Left kidney (tissue), 8 donors: ENCODE measurements around the gene PLPP7. TPM values are rescaled to one million over a fixed set of nuclear protein-coding genes. Genes with fewer than 3 reads are reported as not detected.
A peak's percentile ranks its signal among the peaks of the same experiment; 100 is the strongest.
"Not testable (repeated sequence)": the region's sequence is repeated elsewhere in the genome, so short reads cannot be mapped to it uniquely, and the experiment has no call there.

Source experiments
- DNase-seq: peaks from one replicate; pipeline ENCODE4 v3.0.0-alpha.2; 2013
- long read RNA-seq, 8 donors: transcript quantifications; one replicate each; lab custom pipeline, GENCODE V29; 2026
- polyA plus RNA-seq: library from polyadenylated mRNA; unstranded; fragments of 120-200 nt; gene quantifications from one replicate; pipeline ENCODE4 v1.2.1, GENCODE V29; 2013; ENCODE audit not compliant: insufficient read length

The PLPP7 gene
- polyA plus RNA-seq = 1.9 TPM
- long read RNA-seq, donor 1, partial matches to known transcripts = 0 of 3 reads
- long read RNA-seq, donor 1, other reads (novel, unspliced or antisense) = 0 of 3 reads
- long read RNA-seq, donor 2 = 0 reads
- long read RNA-seq, donor 3, partial matches to known transcripts = 0 of 1 reads
- long read RNA-seq, donor 3, other reads (novel, unspliced or antisense) = 0 of 1 reads
- long read RNA-seq, donor 4 = 0 reads
- long read RNA-seq, donor 5 = 0 reads
- long read RNA-seq, donor 6, partial matches to known transcripts = 0 of 1 reads
- long read RNA-seq, donor 6, other reads (novel, unspliced or antisense) = 0 of 1 reads
- long read RNA-seq, donor 7, partial matches to known transcripts = 0 of 2 reads
- long read RNA-seq, donor 7, other reads (novel, unspliced or antisense) = 0 of 2 reads
- long read RNA-seq, donor 8, partial matches to known transcripts = 0 of 3 reads
- long read RNA-seq, donor 8, other reads (novel, unspliced or antisense) = 0 of 3 reads

- no peak for DNase-seq
Observed at GRCh38 chr9:131289301-131290035, at the start of gene PLPP7. Gene PLPP7, plus strand, starts transcription at chr9:131289723. Its CDS starts 275 bp downstream, at chr9:131289998.

GRCh38 chr9:131240047-131240921 lies 49.2 kb upstream of the PLPP7 start:
- DNase-seq = peak; percentile 32

- DNase-seq = not testable (repeated sequence)
Observed at GRCh38 chr9:131244331-131244730, 45.2 kb upstream of the PLPP7 start.

- DNase-seq = no peak
Observed at GRCh38 chr9:131246618-131247017, 42.9 kb upstream of the PLPP7 start.

GRCh38 chr9:131252120-131252519 lies 37.4 kb upstream of the PLPP7 start:
- no peak for DNase-seq

GRCh38 chr9:131253891-131254491 lies 35.5 kb upstream of the PLPP7 start:
- DNase-seq = no peak

GRCh38 chr9:131254626-131255025 lies 34.9 kb upstream of the PLPP7 start:
- DNase-seq = no peak

GRCh38 chr9:131255676-131256197 lies 33.8 kb upstream of the PLPP7 start:
- no peak for DNase-seq

- no peak for DNase-seq
Observed at GRCh38 chr9:131257266-131258025, 32.1 kb upstream of the PLPP7 start.

GRCh38 chr9:131258186-131258585 lies 31.3 kb upstream of the PLPP7 start:
- no peak for DNase-seq

GRCh38 chr9:131258698-131259431 lies 30.7 kb upstream of the PLPP7 start:
- DNase-seq = no peak

GRCh38 chr9:131259432-131259898 lies 30.1 kb upstream of the PLPP7 start:
- no peak for DNase-seq

- no peak for DNase-seq
Observed at GRCh38 chr9:131259916-131260597, 29.5 kb upstream of the PLPP7 start.

GRCh38 chr9:131260751-131261452 lies 28.6 kb upstream of the PLPP7 start:
- no peak for DNase-seq

GRCh38 chr9:131262327-131263032 lies 27.0 kb upstream of the PLPP7 start:
- DNase-seq = no peak

GRCh38 chr9:131263033-131263343 lies 26.5 kb upstream of the PLPP7 start:
- not testable (repeated sequence) for DNase-seq

- no peak for DNase-seq
Observed at GRCh38 chr9:131263701-131264100, 25.8 kb upstream of the PLPP7 start.

- no peak for DNase-seq
Observed at GRCh38 chr9:131264231-131264630, 25.3 kb upstream of the PLPP7 start.
